ENCODE measurements around the gene AHNAK2. TPM values are rescaled to one million over a fixed set of nuclear protein-coding genes. Genes with fewer than 3 reads are reported as not detected.

Gene AHNAK2
- total and polyA plus RNA-seq, 2 of the 13 experiments (the other 11 are each of a cell fraction or from before 2014, with no cell fraction given): 0.11 to 0.18 TPM

- POLR2A ChIA-PET: no interaction called here
- DNase-seq (ENCODE audit: low spot score): no peak
- in situ Hi-C loops (cut with HindIII; ENCODE audit: extremely low pct_ligation_motif_present, low pct_unique_long_range_greater_than_20kb): no loop called here
Observed at GRCh38 chr14:105015905-105016304, 37.7 kb upstream of the AHNAK2 start.

GRCh38 chr14:105015242-105015641 lies 37.1 kb upstream of the AHNAK2 start:
- Histone ChIP-seq H3K4me3 (replicated peaks in 1 of 3; ENCODE audit: insufficient read depth in 1 of 3, low read depth in 2 of 3, low read length in 3 of 3) (no peak overlapping the region), H3K9me3 (ENCODE audit: low read length) (no peaks in the 10 kb centered on the region), H3K27ac (ENCODE audit: extremely low read length, insufficient read depth, low read length) (no peak overlapping the region), H3K9ac (ENCODE audit: insufficient read depth, low read depth, low read length) (no peak overlapping the region), H3K79me2 (ENCODE audit: insufficient read depth, low read length) (peaks cover 87% of the 10 kb centered on the region), H4K20me1 (ENCODE audit: insufficient read depth, low read length) (peaks cover 32% of the 10 kb centered on the region), H2AFZ (ENCODE audit: low read length) (no peak overlapping the region), H3K4me1 (ENCODE audit: insufficient read depth, low read length) (peaks cover 62% of the 10 kb centered on the region), H3K27me3 (ENCODE audit: control insufficient read depth in 1 of 2, insufficient read depth in 2 of 2, low read length in 2 of 2) (no peaks in the 10 kb centered on the region; a peak in 1 of 5 replicates), H3K4me2 (ENCODE audit: low read depth, low read length) (no peak overlapping the region), H3K36me3 (replicated peaks in 1 of 2; ENCODE audit: control insufficient read depth in 1 of 2, insufficient read depth in 2 of 2, low read length in 2 of 2) (peaks cover 13 to 21% of the 10 kb centered on the region in 2 experiments; a peak in 4 of 5 replicates)
- intact Hi-C loops (cut with micrococcal nuclease; ENCODE audit: unreplicated experiment) (no loop called here), in situ Hi-C loops (cut with HindIII; ENCODE audit: extremely low pct_ligation_motif_present, low pct_unique_long_range_greater_than_20kb) (no loop called here)
- ChIA-PET CTCF (ENCODE audit: low intra/inter-chr PET ratio, low total read pairs) (no interaction called here), POLR2A (no interaction called here)
- DNase-seq (ENCODE audit: low spot score) (no peak), ATAC-seq (no peak), FAIRE-seq (no peak)
- 95% methylated on average over 9 of the region's 9 CpGs for WGBS (ENCODE audit: low lambda C conversion rate)
- no TSS peak for BruUV-seq (replicated peaks)
- TF ChIP-seq CBX5 (CRISPR knock-in tag; IDR thresholded peaks at IDR 0.05; ENCODE audit: borderline replicate concordance) (no peak), SMARCC2 (IDR thresholded peaks at IDR 0.05) (no peak), ZXDC (CRISPR knock-in tag; IDR thresholded peaks at IDR 0.05) (no peak), BCL3 (CRISPR knock-in tag; IDR thresholded peaks at IDR 0.05) (no peak), GLMP (CRISPR knock-in tag; IDR thresholded peaks at IDR 0.05; ENCODE audit: borderline replicate concordance) (no peak), KLF16 (CRISPR knock-in tag; IDR thresholded peaks at IDR 0.05) (no peak)

More at GRCh38 chr14:105015905-105016304, 37.7 kb upstream of the AHNAK2 start:
- Histone ChIP-seq H3K79me2 (ENCODE audit: insufficient read depth, low read length) (peaks cover 89% of the 10 kb centered on the region), H3K4me3 (replicated peaks in 1 of 3; ENCODE audit: insufficient read depth in 1 of 3, low read depth in 2 of 3, low read length in 3 of 3) (no peak overlapping the region), H3K9me3 (ENCODE audit: low read length) (no peaks in the 10 kb centered on the region), H3K4me2 (ENCODE audit: low read depth, low read length) (0 out of 2 replicates have a peak overlapping the region, but pooled peaks have one; percentile 18), H3K4me1 (ENCODE audit: insufficient read depth, low read length) (peaks cover 62% of the 10 kb centered on the region), H3K27me3 (ENCODE audit: control insufficient read depth in 1 of 2, insufficient read depth in 2 of 2, low read length in 2 of 2) (no peaks in the 10 kb centered on the region; a peak in 1 of 5 replicates), H3K27ac (ENCODE audit: extremely low read length, insufficient read depth, low read length) (no peak overlapping the region), H2AFZ (ENCODE audit: low read length) (no peak overlapping the region), H3K36me3 (replicated peaks in 1 of 2; ENCODE audit: control insufficient read depth in 1 of 2, insufficient read depth in 2 of 2, low read length in 2 of 2) (peaks cover 11 to 16% of the 10 kb centered on the region in 2 experiments; a peak in 4 of 5 replicates), H3K9ac (ENCODE audit: insufficient read depth, low read depth, low read length) (no peak overlapping the region), H4K20me1 (ENCODE audit: insufficient read depth, low read length) (peaks cover 30% of the 10 kb centered on the region)
- CTCF ChIA-PET (ENCODE audit: low intra/inter-chr PET ratio, low total read pairs): no interaction called here
- 92% methylated on average over 6 of the region's 6 CpGs for WGBS (ENCODE audit: low lambda C conversion rate)
- TF ChIP-seq ATF1 (CRISPR knock-in tag; IDR thresholded peaks at IDR 0.05) (no peak), GRHL1 (CRISPR knock-in tag; conservative IDR thresholded peaks at IDR 0.05) (no peak), PAWR (CRISPR knock-in tag; IDR thresholded peaks at IDR 0.05; ENCODE audit: borderline replicate concordance) (no peak), ZBTB7B (CRISPR knock-in tag; IDR thresholded peaks at IDR 0.05) (no peak), POLR2AphosphoS5 (IDR thresholded peaks at IDR 0.05; ENCODE audit: low read depth, low read length) (no peak), ZNF713 (CRISPR knock-in tag; IDR thresholded peaks at IDR 0.05) (no peak), TEAD3 (CRISPR knock-in tag; optimal IDR thresholded peaks at IDR 0.05; ENCODE audit: borderline replicate concordance) (no peak)
- BruUV-seq (replicated peaks): no TSS peak
- intact Hi-C loops (cut with micrococcal nuclease; ENCODE audit: unreplicated experiment): no loop called here
- FAIRE-seq: no peak
- no peak for ATAC-seq
